Adipocyte (in vitro differentiated cells): Measurements from ENCODE around the gene ABCF2.

Experiments
- DNase-seq: peaks from one replicate; pipeline ENCODE4 v3.0.0-alpha.2; 2015; ENCODE audit warnings: low read depth
- H3K27me3 ChIP-seq: replicated peaks from 2 replicates; pipeline ENCODE4 v1.7.0; 2013; ENCODE audit warnings: mild to moderate bottlenecking, low read length, moderate library complexity; ENCODE audit not compliant: control insufficient read depth, insufficient read depth
- H3K36me3 ChIP-seq: 2 replicates; pipeline ENCODE4 v1.7.0; 2013; ENCODE audit warnings: low read length, mild to moderate bottlenecking, moderate library complexity; ENCODE audit not compliant: control insufficient read depth, insufficient read depth, severe bottlenecking
- H3K4me1 ChIP-seq: 2 replicates; pipeline ENCODE4 v1.7.0; 2013; ENCODE audit warnings: mild to moderate bottlenecking, low read length, moderate library complexity; ENCODE audit not compliant: control insufficient read depth, insufficient read depth
- H3K4me3 ChIP-seq: 2 replicates; pipeline ENCODE4 v1.7.0; 2013; ENCODE audit warnings: mild to moderate bottlenecking, low read length, moderate library complexity
- H3K9ac ChIP-seq: 2 replicates; pipeline ENCODE4 v1.7.0; 2013; ENCODE audit warnings: mild to moderate bottlenecking, low read length, moderate library complexity
- H3K9me3 ChIP-seq: 2 replicates; pipeline ENCODE4 v1.7.0; 2013; ENCODE audit warnings: mild to moderate bottlenecking, low read length, moderate library complexity; ENCODE audit not compliant: control insufficient read depth

Gene ABCF2

GRCh38 chr7:151174246-151175046 is 52.6 kb downstream of the ABCF2 start:
- Histone ChIP-seq H3K27me3 (peaks cover 75% of the 10 kb centered on the region), H3K9me3 (no peaks in the 10 kb centered on the region), H3K4me3 (no peak overlapping the region), H3K9ac (no peak overlapping the region), H3K4me1 (no peaks in the 10 kb centered on the region), H3K36me3 (no peaks in the 10 kb centered on the region)
- peak; percentile 14 for DNase-seq

GRCh38 chr7:151173386-151174245 is 53.4 kb downstream of the ABCF2 start:
- Histone ChIP-seq H3K9ac (no peak overlapping the region), H3K27me3 (peaks cover 75% of the 10 kb centered on the region), H3K9me3 (no peaks in the 10 kb centered on the region), H3K36me3 (no peaks in the 10 kb centered on the region), H3K4me1 (no peaks in the 10 kb centered on the region), H3K4me3 (no peak overlapping the region)
- DNase-seq, result no peak

GRCh38 chr7:151172273-151173141 is 54.5 kb downstream of the ABCF2 start:
- peak; percentile 86 for DNase-seq
- peaks cover 73% of the 10 kb centered on the region for H3K27me3 ChIP-seq

GRCh38 chr7:151168787-151169162 is 58.2 kb downstream of the ABCF2 start:
- Histone ChIP-seq H3K9me3 (no peaks in the 10 kb centered on the region), H3K4me3 (no peak overlapping the region), H3K36me3 (no peaks in the 10 kb centered on the region), H3K27me3 (peaks cover 64% of the 10 kb centered on the region), H3K4me1 (no peaks in the 10 kb centered on the region), H3K9ac (no peak overlapping the region)
- DNase-seq, result no peak

More at GRCh38 chr7:151172273-151173141, 54.5 kb downstream of the ABCF2 start:
- Histone ChIP-seq H3K9ac (no peak overlapping the region), H3K4me1 (no peaks in the 10 kb centered on the region), H3K36me3 (no peaks in the 10 kb centered on the region), H3K4me3 (no peak overlapping the region), H3K9me3 (no peaks in the 10 kb centered on the region)

GRCh38 chr7:151168003-151168786 is 58.8 kb downstream of the ABCF2 start:
- DNase-seq, result peak; percentile 35
- H3K36me3 ChIP-seq, result no peaks in the 10 kb centered on the region
- no peaks in the 10 kb centered on the region for H3K4me1 ChIP-seq
- no peaks in the 10 kb centered on the region for H3K9me3 ChIP-seq
- no peak overlapping the region for H3K9ac ChIP-seq
- peaks cover 58% of the 10 kb centered on the region for H3K27me3 ChIP-seq
- no peak overlapping the region for H3K4me3 ChIP-seq

GRCh38 chr7:151167197-151167961 is 59.6 kb downstream of the ABCF2 start, which contains the start of gene GBX1:
Gene GBX1, minus strand, starts transcription at chr7:151167694. Its CDS starts 146 bp downstream, at chr7:151167548.
- Histone ChIP-seq H3K4me1 (no peaks in the 10 kb centered on the region), H3K9ac (no peak within 1 kb of the TSS), H3K36me3 (no peaks in the 10 kb centered on the region), H3K27me3 (peaks cover 55% of the 10 kb centered on the region), H3K9me3 (no peaks in the 10 kb centered on the region), H3K4me3 (peak within 1 kb of the TSS; percentile 41)
- peak; percentile 30 for DNase-seq

GRCh38 chr7:151166629-151167196 is 60.3 kb downstream of the ABCF2 start:
- peak overlapping the region; percentile 41 for H3K4me3 ChIP-seq
- H3K36me3 ChIP-seq, result no peaks in the 10 kb centered on the region
- no peaks in the 10 kb centered on the region for H3K9me3 ChIP-seq
- no peak overlapping the region for H3K9ac ChIP-seq
- DNase-seq, result no peak
- H3K4me1 ChIP-seq, result no peaks in the 10 kb centered on the region
- peaks cover 58% of the 10 kb centered on the region for H3K27me3 ChIP-seq
